Hematopoietic multipotent progenitor cell treated with erythropoietin and hydrocortisone succinate and interleukin-3 and kit ligand, for 15 days (in vitro differentiated cells): ENCODE data around the gene BEST4.
"Not testable (repeated sequence)": the region's sequence is repeated elsewhere in the genome, so short reads cannot be mapped to it uniquely, and the experiment has no call there.

Experiments
- DNase-seq: peaks from one replicate; pipeline ENCODE4 v3.0.0-alpha.2; 2015; ENCODE audit warnings: low spot score

BEST4 gene

DNA sequence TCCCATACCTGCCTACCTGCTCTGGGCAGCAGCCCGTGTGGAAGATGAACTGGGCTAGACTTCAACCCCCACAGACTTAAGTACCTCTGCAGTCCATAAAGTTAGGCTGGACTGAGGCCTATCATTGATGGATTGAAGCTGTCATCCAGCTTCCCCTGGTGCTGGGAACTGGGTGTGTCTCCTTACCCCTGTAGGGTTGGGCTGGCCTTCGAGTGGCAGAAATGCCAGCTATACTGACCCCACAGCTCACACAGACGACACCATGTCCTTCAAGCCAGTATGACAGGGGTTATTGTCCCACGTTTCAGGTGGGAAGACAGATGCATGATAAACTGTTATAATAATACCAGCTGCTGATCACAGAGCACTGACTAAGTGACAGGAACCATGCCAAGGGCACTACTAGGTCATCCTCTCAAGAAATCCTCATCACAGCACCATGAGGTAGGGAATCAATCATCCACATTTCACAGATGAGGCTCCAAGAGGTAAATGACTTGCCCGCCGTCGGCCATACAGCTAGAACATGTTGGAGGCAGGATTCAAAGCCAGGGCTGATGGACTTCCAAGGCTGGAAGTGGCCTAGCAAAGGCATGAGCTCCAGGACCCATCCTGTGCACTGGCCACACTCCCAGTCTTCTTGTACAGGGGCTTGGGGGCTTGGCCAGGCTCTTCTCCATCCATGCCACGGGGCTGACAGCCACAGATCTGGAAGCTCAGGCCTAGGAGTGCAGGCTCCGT, at the start of gene BEST4:
TSS of gene BEST4 (minus strand) at position 51 of the 741 bp plus-strand sequence. CDS start 465 bp downstream, outside the sequence.
- DNase-seq = peak; percentile 2

DNA sequence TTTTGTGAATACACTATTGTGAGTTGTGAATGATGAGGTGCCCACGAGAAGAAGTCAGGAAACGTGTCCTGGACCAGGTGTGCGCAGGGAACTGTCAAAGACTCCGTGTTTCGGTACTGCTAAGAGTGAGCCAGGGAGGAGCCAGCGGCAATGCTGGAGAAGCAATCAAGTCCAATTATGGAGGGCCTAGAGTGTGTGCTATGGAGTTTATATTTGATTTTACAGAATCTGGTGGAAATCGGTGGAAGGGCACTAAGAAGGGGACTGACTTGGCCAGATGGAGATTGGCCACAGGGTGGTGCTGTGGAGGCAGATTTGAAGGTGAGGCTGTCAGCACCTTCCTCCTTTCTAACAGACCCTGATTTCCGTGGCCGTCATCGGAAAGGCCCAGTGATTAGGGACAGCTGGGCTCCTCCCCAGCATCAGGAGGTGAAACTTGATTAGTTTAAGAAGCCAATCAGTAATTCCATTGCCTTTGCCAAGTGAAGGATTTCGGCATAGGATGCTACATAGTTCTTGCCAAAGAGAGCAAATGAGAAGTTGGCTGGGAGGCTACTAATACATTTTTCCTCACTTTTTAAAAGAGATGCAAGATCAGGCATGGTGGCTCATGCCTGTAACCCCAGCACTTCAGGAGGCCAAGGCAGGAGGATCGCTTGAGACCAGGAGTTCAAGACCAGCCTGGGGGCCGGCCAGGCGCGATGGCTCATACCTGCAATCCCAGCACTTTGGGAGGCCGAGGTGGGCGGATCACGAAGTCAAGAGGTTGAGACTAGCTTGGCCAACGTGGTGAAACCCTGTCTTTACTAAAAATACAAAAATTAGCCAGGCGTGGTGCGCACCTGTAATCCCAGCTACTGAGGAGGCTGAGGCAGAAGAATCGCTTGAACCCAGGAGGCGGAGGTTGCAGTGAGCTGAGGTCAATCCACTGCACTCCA, 48.0 kb upstream of the BEST4 start:
- peak; percentile 84 for DNase-seq

DNA sequence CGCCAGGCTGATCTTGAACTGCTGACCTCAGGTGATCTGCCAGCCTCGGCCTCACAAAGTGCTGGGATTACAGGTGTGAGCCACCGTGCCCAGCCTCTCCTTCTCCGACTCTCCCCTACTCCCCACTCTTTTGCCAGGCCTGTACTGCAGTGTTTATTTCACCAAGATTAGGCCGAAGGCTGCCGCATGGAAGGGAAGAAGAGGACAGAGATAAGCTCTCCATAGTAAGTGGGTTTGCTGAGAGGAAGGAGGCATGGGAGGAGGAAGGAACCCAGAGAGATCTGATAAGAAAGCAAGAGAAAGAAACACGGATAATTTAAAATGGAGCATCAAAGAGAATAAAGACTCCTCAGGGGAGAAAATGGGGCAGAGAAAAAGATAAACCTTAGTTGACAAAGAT, 46.4 kb upstream of the BEST4 start:
- no peak for DNase-seq

DNA sequence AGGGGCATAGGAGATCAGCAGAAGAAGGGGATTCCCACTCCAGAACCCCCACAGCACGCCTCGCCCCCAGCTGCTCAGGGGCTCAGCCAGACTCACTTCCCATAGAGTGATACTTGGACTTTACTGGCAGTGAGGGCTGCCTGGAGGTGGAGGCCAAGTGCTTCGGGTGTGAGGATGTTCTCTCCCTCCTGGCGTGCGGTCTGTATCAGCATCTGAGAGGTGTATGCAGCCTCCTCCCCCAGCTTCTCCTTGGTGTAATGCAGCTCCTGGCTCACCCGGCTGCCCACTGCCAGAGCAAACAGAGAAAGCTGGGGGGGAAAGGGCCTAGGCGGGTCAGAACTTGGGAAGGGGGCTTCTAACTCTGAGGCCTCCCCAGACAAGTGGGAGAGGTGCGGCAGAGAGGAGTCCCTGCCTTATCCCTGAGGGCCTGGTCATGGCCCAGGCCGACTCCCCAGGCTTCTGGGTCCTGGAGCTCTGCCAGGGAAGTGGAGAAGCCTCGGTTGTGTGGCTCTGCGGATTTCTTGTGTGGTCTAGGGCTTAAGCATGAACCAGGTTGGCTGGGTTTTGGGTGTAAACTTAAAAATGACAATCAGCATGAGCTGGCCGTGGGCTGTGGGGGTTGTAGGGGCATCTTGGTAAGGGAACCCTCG, 44.2 kb upstream of the BEST4 start:
- DNase-seq = peak; percentile 70

DNA sequence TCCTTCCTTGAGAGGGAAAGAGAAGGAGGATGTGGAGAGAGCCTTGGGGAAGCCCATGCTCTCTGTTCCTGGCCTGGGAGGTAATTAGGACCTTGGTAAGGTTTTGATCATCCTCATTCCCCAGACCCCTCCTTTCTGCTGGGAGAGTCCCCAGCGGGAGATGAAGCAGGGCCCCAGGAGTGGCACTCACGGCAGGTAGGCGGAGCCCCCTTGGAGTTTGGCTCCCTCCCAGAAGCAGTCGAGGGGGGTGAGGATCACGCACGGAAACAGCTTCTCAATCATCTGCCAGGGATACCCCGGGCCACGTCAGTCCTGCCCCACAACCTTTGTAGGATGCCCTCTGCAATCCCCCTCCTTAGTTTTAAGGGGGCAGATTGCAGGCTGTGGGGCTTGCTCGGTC, 43.5 kb upstream of the BEST4 start:
- peak; percentile 74 for DNase-seq

DNA sequence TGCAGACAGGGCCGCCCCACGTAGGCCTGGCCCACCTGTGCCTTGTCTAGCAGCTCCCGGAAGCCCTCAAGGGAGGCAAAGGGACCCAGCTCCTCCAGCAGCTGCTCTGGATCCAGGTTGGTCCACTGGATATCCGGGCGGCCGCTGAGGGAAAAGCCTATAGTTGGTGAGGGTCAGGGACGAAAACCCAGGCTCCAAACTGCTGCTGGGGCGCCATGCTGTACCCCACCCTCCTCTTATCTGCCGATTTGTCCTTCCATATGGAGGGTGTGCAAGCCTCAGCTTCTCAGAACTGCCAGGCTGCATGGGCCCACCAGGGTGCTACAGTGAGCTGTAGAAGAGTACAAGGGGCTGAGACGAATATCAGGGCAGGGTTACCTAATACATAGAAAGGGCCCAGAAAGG, 42.9 kb upstream of the BEST4 start:
- DNase-seq = peak; percentile 94

DNA sequence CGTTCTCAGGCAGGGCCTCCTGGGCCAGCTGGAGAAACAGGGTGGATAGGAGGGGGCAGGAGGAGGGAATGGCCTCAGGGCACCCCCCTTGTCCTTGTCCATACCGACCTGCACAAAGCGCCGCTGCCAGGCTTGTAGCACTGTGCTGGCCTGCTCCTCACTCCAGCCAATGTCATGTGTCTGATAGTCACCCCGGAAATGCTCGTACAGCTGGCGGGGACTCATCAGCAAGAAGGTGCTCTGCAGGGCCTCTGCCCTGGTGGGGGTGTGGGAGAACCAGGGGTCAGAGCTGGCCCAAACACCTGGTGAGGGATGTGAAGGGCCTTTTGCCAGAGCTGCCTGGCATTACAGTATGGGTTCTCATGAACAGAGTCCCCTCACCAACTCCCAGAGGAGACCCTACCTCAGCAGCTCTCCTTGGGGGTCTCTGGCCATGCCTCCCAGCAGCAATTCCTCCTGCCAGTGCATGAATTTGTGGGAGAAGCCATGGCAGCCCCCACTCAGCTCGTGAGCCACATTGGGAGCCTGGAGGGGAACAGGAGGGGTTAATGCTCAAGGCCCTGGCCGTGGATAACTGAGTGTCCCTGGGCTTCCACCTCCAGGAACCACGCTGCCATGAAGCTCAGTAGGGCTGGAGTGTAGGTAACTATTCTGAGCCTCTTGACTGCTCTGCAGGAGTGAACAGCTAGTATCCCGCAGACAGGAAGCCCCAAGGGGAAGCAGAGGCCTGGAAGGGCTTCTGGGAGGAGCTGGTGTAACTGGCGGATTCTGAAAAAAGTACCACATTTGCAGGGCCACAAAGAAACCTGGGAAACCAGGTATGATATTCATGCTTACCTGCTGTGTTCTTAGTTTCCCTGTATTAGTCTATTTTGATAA, 41.8 kb upstream of the BEST4 start:
- no peak for DNase-seq

DNA sequence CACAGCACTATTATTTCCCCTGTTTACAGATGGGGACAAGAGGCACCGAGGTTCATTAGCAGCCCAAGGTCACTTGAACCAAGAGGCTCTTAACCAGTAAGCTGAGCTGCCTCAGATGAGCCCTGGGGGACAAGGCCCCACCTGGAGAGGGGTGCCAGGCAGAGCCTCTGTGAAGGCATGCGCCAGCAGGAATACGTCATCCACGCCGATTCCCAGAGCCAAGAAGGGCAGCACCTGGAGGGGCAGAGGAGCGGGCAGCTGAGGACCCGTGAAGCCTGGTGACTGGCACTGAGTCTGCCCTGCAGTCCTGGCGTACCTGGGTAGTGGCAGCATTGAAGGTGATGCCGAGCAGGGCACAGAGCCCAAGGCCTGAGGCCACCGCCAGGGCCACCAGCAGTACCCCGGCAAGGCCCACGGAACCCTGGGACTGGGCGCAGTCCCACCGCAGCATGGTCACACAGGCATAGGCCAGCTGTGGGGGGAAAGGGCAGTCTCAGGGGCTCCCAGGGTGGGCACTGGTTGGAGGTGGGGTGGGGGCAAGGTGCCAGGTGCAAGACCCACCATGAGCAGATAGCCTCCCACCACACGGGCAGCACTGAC, 41.0 kb upstream of the BEST4 start:
- DNase-seq = no peak

DNA sequence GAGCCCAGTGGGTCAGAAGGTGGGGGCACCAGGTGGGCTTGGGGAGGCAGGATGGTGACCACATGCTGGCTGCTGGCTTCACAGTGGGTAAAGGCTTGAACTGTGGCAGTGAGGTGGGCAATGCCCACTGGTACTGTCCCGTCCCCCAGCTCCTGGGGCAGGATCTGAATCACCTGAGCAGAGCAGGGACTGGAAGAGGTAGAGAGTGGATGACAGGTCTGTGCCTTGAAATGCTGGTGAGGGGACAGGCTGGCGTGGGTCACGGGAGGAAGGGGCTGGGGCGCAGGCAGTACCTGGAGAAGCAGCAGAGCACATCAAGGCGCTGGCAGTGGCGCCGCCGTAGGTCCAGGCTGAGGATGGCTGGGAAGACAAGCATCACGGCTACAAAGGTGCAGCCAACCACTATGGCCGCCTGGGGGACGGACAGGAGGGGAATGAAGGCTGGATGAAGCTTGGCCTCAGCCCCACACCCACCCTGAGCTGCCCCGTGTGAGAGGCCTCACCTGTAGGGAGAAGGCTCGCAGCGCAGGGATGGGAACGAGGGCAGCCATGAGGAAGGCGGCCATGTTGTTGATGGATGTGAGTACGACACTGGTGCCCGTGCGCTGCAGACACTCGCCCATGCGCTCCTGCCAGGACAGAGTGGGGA, 40.2 kb upstream of the BEST4 start:
- DNase-seq = no peak

DNA sequence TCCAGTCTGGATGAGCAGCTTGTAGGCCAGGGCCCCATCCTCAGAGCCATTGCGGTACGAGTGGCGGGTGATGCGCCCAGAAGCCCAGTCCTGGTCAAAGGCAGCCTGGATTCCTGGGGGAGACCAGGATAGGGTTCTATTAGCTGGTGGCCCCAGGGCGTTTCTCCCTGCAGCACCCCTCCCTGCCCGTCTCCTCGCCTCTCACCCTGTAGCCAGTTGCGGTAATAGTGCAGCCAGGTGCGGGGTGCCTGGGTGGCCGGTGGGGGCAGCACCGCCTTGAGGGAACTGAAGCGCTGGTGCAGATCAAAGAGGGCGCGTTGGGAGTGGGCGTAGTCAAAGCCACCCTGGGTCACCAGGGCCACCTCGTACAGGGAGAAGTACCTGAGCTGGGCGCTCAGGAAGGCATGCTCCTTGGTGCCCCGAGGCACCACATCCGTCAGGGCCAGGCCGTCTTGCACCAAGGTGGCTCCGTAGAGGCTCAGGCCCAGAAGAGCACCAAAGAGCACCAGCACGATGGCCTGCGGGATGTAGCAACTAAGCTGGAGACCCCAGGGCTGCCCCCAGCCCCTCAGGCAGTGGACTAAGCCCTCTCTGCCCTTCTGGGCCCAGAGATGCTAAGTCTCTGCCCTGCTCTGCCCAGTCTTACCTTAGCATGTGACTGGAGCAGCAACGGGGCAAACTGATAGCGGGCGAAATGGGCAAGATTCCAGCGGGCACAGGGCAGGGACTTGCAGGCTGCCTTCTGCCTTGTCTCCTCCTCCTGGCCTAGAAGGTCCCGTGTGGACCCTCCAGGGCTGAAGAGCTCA, 39.4 kb upstream of the BEST4 start:
- DNase-seq = peak; percentile 86

DNA sequence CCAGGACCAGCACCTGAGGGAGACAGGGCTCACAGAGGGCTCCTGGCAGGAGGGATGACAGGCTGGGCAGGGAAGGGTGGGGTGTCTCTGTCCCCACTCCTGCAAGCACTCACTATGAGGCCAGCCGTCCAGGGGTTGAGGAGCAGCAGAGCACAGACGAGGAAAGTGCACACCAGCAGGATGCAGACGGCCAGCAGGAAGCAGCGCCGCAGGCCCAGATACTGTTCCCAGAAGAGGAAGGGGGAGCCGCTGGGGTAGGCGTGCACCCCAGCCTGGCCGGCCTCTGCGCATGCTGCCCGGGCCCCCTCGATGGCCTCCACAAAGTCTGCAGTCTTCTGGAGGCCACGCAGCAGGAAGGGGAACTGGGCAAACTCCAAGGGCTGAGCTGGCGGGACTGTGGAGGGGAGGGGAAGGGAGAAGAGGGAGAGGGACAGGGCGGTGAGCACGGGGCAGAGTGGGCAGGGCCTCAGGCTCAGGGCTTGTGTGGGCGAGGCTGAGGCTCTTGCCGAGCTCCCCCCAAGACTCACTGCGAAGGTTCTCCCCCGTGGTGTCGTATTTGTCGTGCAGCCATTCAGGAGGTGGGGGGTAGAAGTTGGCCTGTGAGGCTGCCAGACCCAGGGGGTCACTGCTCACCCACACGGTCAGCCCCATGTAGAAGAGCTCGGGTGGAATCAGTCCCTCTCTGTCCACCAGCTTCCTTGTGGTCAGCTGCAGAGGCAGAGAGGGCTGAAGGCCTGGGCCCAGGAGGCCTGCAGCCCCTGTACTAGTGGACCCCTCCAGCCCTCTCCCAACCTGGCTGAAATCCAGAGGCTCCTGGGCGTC, 38.6 kb upstream of the BEST4 start:
- peak; percentile 54 for DNase-seq

DNA sequence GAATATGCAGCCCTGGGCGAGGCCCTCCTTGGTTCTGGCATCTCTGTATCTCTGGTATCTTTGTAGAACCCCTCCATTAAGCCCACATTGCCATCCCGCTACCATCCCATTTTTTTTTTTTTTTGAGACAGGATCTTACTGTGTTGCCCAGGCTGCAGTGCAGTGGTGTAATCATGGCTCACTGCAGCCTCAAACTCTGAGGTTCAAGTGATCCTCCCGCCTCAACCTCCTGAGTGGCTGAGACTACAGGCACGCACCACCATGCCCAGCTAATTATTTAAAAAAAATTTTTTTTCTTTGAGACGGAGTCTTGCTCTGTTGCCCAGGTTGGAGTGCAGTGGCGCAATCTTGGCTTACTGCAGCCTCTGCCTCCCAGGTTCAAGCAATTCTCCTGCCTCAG, 36.4 kb upstream of the BEST4 start:
- not testable (repeated sequence) for DNase-seq

DNA sequence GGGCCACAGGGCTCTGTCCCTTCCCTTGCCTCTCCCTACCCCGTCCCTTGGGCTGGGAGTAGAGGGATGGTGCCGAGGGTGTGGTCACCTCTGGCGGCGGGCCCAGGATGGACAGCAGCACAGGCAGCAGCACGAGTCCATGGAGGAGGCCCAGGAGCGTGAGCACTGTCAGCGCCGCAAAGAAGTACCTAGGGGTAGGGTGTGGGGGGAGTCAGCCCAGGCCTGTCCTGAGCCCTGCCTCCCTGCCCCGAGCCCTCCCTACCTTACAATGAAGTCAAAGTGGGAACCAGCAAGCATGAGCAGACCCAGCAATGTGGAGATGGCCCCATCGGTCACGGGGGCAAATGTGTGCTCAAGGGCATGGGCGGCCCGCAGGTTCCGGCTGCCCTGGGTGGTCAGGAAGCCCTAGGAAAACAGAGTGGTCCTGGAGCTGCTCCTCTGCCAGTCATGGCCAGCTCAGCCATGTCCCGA, 35.0 kb upstream of the BEST4 start:
- no peak for DNase-seq

DNA sequence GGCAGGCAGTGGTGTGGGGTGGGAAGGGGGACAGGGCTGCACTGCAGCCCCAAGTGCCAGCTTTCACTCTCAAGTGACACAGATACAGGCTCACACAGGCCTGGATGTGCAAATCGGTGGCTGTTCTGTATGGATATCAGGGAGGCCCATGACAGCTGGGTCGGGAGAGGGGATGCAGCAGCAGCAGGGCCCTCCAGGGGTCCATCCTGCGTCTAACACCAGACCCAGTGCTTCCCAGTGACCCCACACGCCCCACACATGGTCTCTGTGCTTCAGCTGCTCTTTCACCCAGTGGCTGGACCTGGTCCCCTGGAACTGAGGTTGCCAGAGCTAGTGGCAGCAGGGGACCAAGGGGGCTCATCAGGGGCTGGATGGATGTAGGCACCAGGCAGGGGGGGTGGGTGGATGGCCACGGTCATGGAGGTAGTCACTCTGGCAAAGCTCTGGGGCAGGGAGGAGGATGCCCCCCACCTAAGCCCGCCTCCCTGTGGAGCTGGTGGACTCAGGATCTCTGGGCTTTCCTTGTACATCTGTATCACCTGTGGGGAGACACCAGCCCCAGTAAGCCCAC, 34.2 kb upstream of the BEST4 start:
- DNase-seq = no peak

DNA sequence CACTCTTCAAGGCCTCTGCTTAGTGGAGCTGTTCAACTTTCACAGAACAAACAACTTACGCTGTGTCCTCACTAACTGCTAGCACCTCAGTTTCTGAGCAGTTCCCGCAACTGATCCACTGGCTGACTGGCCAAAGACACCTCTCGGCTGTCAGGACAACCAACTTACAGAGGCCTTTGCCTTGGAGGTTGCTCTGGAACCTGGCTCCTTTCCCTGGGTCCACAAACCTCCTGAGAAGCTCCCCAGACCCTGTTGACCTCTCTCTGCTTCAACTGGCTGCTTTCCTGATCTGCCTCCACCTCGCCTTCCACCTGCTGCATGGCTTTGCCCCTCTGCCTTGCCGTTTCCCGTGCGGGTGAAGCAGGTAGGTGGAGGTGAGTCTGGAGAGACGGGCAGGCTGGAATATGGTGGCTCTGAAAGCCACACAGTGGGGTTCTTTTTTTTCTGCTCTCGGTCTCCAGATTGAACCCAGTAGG, 33.3 kb upstream of the BEST4 start:
- DNase-seq = no peak

DNA sequence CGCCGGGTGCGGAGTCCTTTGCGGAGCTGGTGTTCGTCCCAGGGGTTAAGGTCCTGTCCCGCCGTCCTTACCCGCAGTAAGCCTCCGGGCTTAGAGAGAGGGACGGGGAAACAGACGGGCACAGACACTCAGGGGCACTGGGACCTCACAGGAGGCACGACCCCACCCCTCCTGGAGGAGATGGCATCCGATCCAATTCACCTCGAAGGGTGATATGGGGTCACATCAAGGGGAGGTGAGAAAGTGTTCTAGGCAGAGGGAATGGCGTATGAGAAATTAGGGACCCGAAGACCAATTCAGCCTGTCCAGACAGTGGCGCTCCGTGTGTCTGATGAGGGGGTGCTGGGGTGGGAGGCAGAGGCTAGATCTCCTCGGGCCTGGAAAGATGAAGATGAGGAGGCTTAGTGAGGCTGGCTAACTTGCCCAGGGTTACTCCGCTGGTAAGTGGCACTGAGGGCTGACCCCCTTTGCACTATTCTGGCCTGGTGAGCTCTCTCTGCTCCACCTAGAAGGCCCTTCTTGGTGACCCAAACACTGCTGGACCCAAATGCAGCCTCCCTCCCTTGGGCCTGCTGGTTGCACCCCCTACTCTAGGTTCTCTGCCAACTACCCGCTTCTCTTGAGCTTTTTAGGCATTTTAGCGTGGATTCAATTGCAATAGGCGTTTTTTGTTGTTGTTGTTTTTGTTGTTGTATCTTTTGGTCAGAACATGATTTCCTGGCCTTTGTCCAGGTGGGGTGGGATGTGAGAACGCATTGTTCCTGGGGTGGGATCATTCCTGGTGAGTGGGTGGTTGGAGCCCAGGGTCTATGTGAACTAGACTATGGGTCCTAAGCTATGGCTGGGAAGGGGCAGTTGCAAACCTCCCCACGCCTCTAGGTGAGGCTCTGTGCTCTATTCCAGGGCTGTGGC, 32.6 kb upstream of the BEST4 start:
- DNase-seq = no peak
